ENCODE results near the gene EPO.

Gene EPO

GRCh38 chr7:100720279-100720670 is at the start of gene EPO:
EPO (plus strand) TSS chr7:100720468; CDS start chr7:100720981, 513 bp downstream.
- in situ Hi-C loops (cut with HindIII; ENCODE audit: low sequenced_read_pairs) = loop anchor here (25.0 kb wide), 1 partner anchor 117 kb away; the partner anchor contains the start of gene EPHB4

GRCh38 chr7:100671353-100672327 is 48.6 kb upstream of the EPO start:
- in situ Hi-C loops (cut with HindIII; ENCODE audit: low sequenced_read_pairs) = no loop called here

GRCh38 chr7:100673302-100673941 is 46.8 kb upstream of the EPO start, which contains the start of gene GNB2:
GNB2 (plus strand) TSS chr7:100673740; CDS start chr7:100676266, 2,526 bp downstream.
- in situ Hi-C loops (cut with HindIII; ENCODE audit: low sequenced_read_pairs) = no loop called here

GRCh38 chr7:100673942-100674410 is 46.3 kb upstream of the EPO start:
- in situ Hi-C loops (cut with HindIII; ENCODE audit: low sequenced_read_pairs) = no loop called here

- in situ Hi-C loops (cut with HindIII; ENCODE audit: low sequenced_read_pairs) = no loop called here
These were observed 45.7 kb upstream of the EPO start for GRCh38 chr7:100674411-100675104.

GRCh38 chr7:100675105-100675451 is 45.2 kb upstream of the EPO start:
- in situ Hi-C loops (cut with HindIII; ENCODE audit: low sequenced_read_pairs) = no loop called here

- in situ Hi-C loops (cut with HindIII; ENCODE audit: low sequenced_read_pairs) = no loop called here
These were observed 44.5 kb upstream of the EPO start for GRCh38 chr7:100675581-100676350.

- in situ Hi-C loops (cut with HindIII; ENCODE audit: low sequenced_read_pairs) = no loop called here
These were observed 43.6 kb upstream of the EPO start for GRCh38 chr7:100676501-100677306.

GRCh38 chr7:100677308-100678267 is 42.7 kb upstream of the EPO start:
- in situ Hi-C loops (cut with HindIII; ENCODE audit: low sequenced_read_pairs) = no loop called here

GRCh38 chr7:100678291-100678984 is 41.8 kb upstream of the EPO start:
- in situ Hi-C loops (cut with HindIII; ENCODE audit: low sequenced_read_pairs) = no loop called here

- in situ Hi-C loops (cut with HindIII; ENCODE audit: low sequenced_read_pairs) = no loop called here
These were observed 40.9 kb upstream of the EPO start for GRCh38 chr7:100679129-100679926.

GRCh38 chr7:100679927-100680575 is 40.2 kb upstream of the EPO start:
- in situ Hi-C loops (cut with HindIII; ENCODE audit: low sequenced_read_pairs) = no loop called here

GRCh38 chr7:100680576-100681271 is 39.5 kb upstream of the EPO start:
- in situ Hi-C loops (cut with HindIII; ENCODE audit: low sequenced_read_pairs) = no loop called here

GRCh38 chr7:100681491-100682227 is 38.6 kb upstream of the EPO start:
- in situ Hi-C loops (cut with HindIII; ENCODE audit: low sequenced_read_pairs) = no loop called here

- in situ Hi-C loops (cut with HindIII; ENCODE audit: low sequenced_read_pairs) = no loop called here
These were observed 38.0 kb upstream of the EPO start for GRCh38 chr7:100682228-100682741.
